GM21619 (cell line): ENCODE results near the gene ACAA1.
"Not testable (repeated sequence)": the region's sequence is repeated elsewhere in the genome, so short reads cannot be mapped to it uniquely, and the experiment has no call there.

Source experiments
- ATAC-seq: cut with Tn5 transposase; IDR thresholded peaks from one replicate; pipeline ENCODE4 v1.9.1; 2021; ENCODE audit not compliant: unreplicated experiment

ACAA1 gene

GRCh38 chr3:38136393-38136776, 542 bp downstream of the ACAA1 start:
- ATAC-seq: no peak

GRCh38 chr3:38135621-38136277, 1.2 kb downstream of the ACAA1 start:
- not testable (repeated sequence) for ATAC-seq

GRCh38 chr3:38134517-38135143, 2.3 kb downstream of the ACAA1 start:
- not testable (repeated sequence) for ATAC-seq

- no peak for ATAC-seq
These were observed 3.1 kb downstream of the ACAA1 start for GRCh38 chr3:38133557-38134405.

GRCh38 chr3:38133209-38133556, 3.7 kb downstream of the ACAA1 start:
- ATAC-seq: no peak

- no peak for ATAC-seq
These were observed 5.1 kb downstream of the ACAA1 start for GRCh38 chr3:38131621-38132369.

- ATAC-seq: no peak
These were observed 6.3 kb downstream of the ACAA1 start for GRCh38 chr3:38130631-38131065.

GRCh38 chr3:38129058-38129457, 7.9 kb downstream of the ACAA1 start:
- no peak for ATAC-seq

- no peak for ATAC-seq
These were observed 8.6 kb downstream of the ACAA1 start for GRCh38 chr3:38128303-38128655.

GRCh38 chr3:38127611-38128302, 9.2 kb downstream of the ACAA1 start:
- ATAC-seq: no peak

GRCh38 chr3:38126121-38126892, 10.6 kb downstream of the ACAA1 start:
- ATAC-seq: no peak

- no peak for ATAC-seq
These were observed 11.4 kb downstream of the ACAA1 start for GRCh38 chr3:38125305-38126120.

- ATAC-seq: no peak
These were observed 12.4 kb downstream of the ACAA1 start for GRCh38 chr3:38124324-38125122.

- ATAC-seq: no peak
These were observed 14.1 kb downstream of the ACAA1 start for GRCh38 chr3:38122712-38123290.

- ATAC-seq: no peak
These were observed 15.0 kb downstream of the ACAA1 start for GRCh38 chr3:38121832-38122461.

- no peak for ATAC-seq
These were observed 15.5 kb downstream of the ACAA1 start for GRCh38 chr3:38121451-38121831.

- ATAC-seq: no peak
These were observed 16.1 kb downstream of the ACAA1 start for GRCh38 chr3:38120693-38121450.
